Neuronal stem cell (in vitro differentiated cells): ENCODE results near the gene TMEM132D.
A peak's percentile ranks its signal among the peaks of the same experiment; 100 is the strongest.

Experiments
- DNase-seq: peaks from one replicate; pipeline ENCODE4 v3.0.0-alpha.2; 2013; ENCODE audit warnings: low spot score
- H2AFZ ChIP-seq: one replicate; pipeline ENCODE4 v1.6.1; 2013; ENCODE audit warnings: mild to moderate bottlenecking, low read length, inconsistent platforms
- H2AK5ac ChIP-seq: 2 replicates; pipeline ENCODE4 v1.6.1; 2013; ENCODE audit warnings: low read depth, mild to moderate bottlenecking, inconsistent platforms, low read length, moderate library complexity, mixed read lengths
- H2BK120ac ChIP-seq: 2 replicates; pipeline ENCODE4 v1.6.1; 2013; ENCODE audit warnings: low read depth, mild to moderate bottlenecking, inconsistent platforms, low read length, moderate library complexity, mixed read lengths
- H2BK12ac ChIP-seq: one replicate; pipeline ENCODE4 v1.6.1; 2013; ENCODE audit warnings: low read length, inconsistent platforms
- H2BK15ac ChIP-seq: 2 replicates; pipeline ENCODE4 v1.6.1; 2013; ENCODE audit warnings: mild to moderate bottlenecking, low read length, inconsistent platforms, mixed read lengths
- H2BK5ac ChIP-seq: one replicate; pipeline ENCODE4 v1.6.1; 2013; ENCODE audit warnings: inconsistent platforms, mild to moderate bottlenecking, low read length, moderate library complexity
- H3K14ac ChIP-seq: one replicate; pipeline ENCODE4 v1.6.1; 2013; ENCODE audit warnings: low read length, inconsistent platforms
- H3K18ac ChIP-seq: 2 replicates; pipeline ENCODE4 v1.6.1; 2013; ENCODE audit warnings: low read length, inconsistent platforms
- H3K23ac ChIP-seq: 2 replicates; pipeline ENCODE4 v1.6.1; 2013; ENCODE audit warnings: low read depth, mild to moderate bottlenecking, mixed read lengths, low read length, inconsistent platforms; ENCODE audit not compliant: poor library complexity
- H3K27ac ChIP-seq: replicated peaks from 3 replicates; pipeline ENCODE4 v1.5.1; 2013; ENCODE audit warnings: low read length, inconsistent platforms
- H3K27me3 ChIP-seq, 3 experiments: 2 replicates each; pipeline ENCODE4 v1.6.1; 2013; ENCODE audit warnings: low read length in 3 of 3, mild to moderate bottlenecking in 2 of 3, inconsistent platforms in 1 of 3, low read depth in 1 of 3, mixed read lengths in 1 of 3, moderate library complexity in 1 of 3; ENCODE audit not compliant: control insufficient read depth in 3 of 3, insufficient read depth in 3 of 3
- H3K36me3 ChIP-seq, 2 donors: replicated peaks in 1 of 2; 2 replicates each; pipeline ENCODE4 v1.6.1; 2013; ENCODE audit warnings: low read length in 2 of 2; ENCODE audit not compliant: control insufficient read depth in 2 of 2, insufficient read depth in 2 of 2
- H3K4ac ChIP-seq: 2 replicates; pipeline ENCODE4 v1.6.1; 2013; ENCODE audit warnings: inconsistent platforms, mild to moderate bottlenecking, low read length, moderate library complexity
- H3K4me1 ChIP-seq, 2 donors: 1 replicate in 1 of 2; 2 replicates in 1 of 2; pipeline ENCODE4 v1.6.1; 2013; ENCODE audit warnings: low read length in 2 of 2, low read depth in 1 of 2; ENCODE audit not compliant: control insufficient read depth in 2 of 2, insufficient read depth in 1 of 2
- H3K4me2 ChIP-seq: one replicate; pipeline ENCODE4 v1.6.1; 2013; ENCODE audit warnings: mild to moderate bottlenecking, low read length, inconsistent platforms; ENCODE audit not compliant: insufficient read depth, poor library complexity, severe bottlenecking
- H3K4me3 ChIP-seq, 2 donors: 2 replicates each; pipeline ENCODE4 v1.5.1; 2013; ENCODE audit warnings: low read length in 2 of 2, mild to moderate bottlenecking in 2 of 2, inconsistent platforms in 1 of 2, moderate library complexity in 1 of 2
- H3K79me1 ChIP-seq: one replicate; pipeline ENCODE4 v1.6.1; 2013; ENCODE audit warnings: low read depth, mild to moderate bottlenecking, inconsistent platforms, low read length, moderate library complexity
- H3K9ac ChIP-seq: one replicate; pipeline ENCODE4 v1.6.1; 2013; ENCODE audit warnings: mild to moderate bottlenecking, low read depth, low read length, inconsistent platforms; ENCODE audit not compliant: poor library complexity
- H3K9me3 ChIP-seq, 2 donors: replicated peaks in 1 of 2; 2 replicates each; pipeline versions ENCODE3 to v1.6.1; 2013; ENCODE audit warnings: low read length in 2 of 2, mild to moderate bottlenecking in 2 of 2, inconsistent platforms in 1 of 2, low read depth in 1 of 2, mixed read lengths in 1 of 2, moderate library complexity in 1 of 2; ENCODE audit not compliant: control insufficient read depth in 2 of 2, insufficient read depth in 1 of 2
- H4K8ac ChIP-seq: one replicate; pipeline ENCODE4 v1.6.1; 2013; ENCODE audit warnings: low read depth, mild to moderate bottlenecking, inconsistent platforms, low read length, moderate library complexity
- H4K91ac ChIP-seq: one replicate; pipeline ENCODE4 v1.6.1; 2013; ENCODE audit warnings: low read length, low read depth, mild to moderate bottlenecking, inconsistent platforms; ENCODE audit not compliant: poor library complexity
- WGBS, 2 donors: extraction: QIAGEN DNeasy Blood & Tissue Kit; methylation state at CpG; one replicate each; pipeline ENCODE4 v1.1.7; 2013; ENCODE audit warnings: missing lambda C conversion rate in 2 of 2, mixed read lengths in 1 of 2; ENCODE audit not compliant: insufficient read length in 2 of 2, insufficient replicate concordance in 1 of 2; ENCODE audit errors: extremely low coverage in 2 of 2; 5-methylcytosine and 5-hydroxymethylcytosine counted together

The TMEM132D gene

DNA sequence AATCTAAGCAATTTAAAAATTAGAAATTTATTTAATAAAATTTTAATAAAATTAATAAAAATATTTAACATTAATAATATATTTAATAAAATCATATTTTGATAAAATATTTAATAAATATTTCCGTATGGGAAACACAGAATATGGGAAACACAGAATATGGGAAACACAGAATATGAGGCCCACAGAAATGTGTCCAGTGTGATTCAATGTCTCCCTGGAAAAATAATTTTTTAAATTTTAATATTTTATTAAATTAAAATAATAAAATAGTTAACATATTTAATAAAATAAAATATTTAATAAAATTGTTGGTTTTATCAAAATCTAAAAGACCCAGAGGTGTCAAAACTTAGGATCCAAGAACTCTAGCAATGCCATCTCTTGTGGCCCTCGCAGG is 186.4 kb downstream of the TMEM132D start:
- no peak overlapping the region for H3K4ac ChIP-seq
- no peak overlapping the region for H3K4me2 ChIP-seq
- no peak overlapping the region for H2AFZ ChIP-seq
- H3K79me1 ChIP-seq = no peaks in the 10 kb centered on the region
- no peak overlapping the region for H3K27ac ChIP-seq
- H4K8ac ChIP-seq = no peak overlapping the region
- peaks cover 0 to 3% of the 10 kb centered on the region in 2 donors for H3K9me3 ChIP-seq
- H2BK15ac ChIP-seq = no peak overlapping the region
- H2BK5ac ChIP-seq = no peak overlapping the region
- no peaks in the 10 kb centered on the region for H3K36me3 ChIP-seq
- H3K23ac ChIP-seq = no peak overlapping the region
- H3K4me3 ChIP-seq = no peak overlapping the region
- DNase-seq = no peak
- H3K27me3 ChIP-seq = no peaks in the 10 kb centered on the region
- H2AK5ac ChIP-seq = no peak overlapping the region
- H3K18ac ChIP-seq = no peak overlapping the region
- no CpG with 5 or more reads among the region's 2 CpGs for WGBS, 2 donors
- H3K4me1 ChIP-seq = no peaks in the 10 kb centered on the region
- no peak overlapping the region for H2BK12ac ChIP-seq
- H2BK120ac ChIP-seq = no peak overlapping the region
- H3K14ac ChIP-seq = no peak overlapping the region
- H4K91ac ChIP-seq = no peak overlapping the region
- no peak overlapping the region for H3K9ac ChIP-seq

DNA sequence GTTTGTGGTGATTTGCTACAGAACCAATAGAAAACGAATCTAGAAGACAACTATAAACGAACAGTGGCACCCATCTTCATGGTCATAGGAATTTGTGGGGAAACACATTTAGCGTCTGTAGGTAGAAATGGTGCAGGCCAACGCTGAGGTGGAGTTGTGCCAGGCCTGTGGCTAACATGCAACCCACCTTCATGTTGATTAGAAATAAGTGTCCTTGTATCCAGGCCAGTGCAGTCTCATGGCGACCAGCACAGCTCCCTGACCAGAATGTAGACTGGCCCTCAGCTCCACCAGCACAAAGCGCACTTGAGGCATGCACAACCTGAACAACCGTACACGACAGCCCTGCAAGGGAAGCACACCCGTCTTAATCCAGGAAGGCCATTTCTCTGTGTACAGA is 187.0 kb downstream of the TMEM132D start:
- Histone ChIP-seq H2AK5ac (no peak overlapping the region), H3K18ac (peak overlapping the region; percentile 0), H3K9ac (no peak overlapping the region), H3K27ac (no peak overlapping the region), H2BK5ac (no peak overlapping the region), H3K36me3 (no peaks in the 10 kb centered on the region), H2BK12ac (no peak overlapping the region), H3K23ac (no peak overlapping the region), H3K4me1 (no peaks in the 10 kb centered on the region), H4K91ac (no peak overlapping the region), H2BK120ac (no peak overlapping the region), H3K27me3 (no peaks in the 10 kb centered on the region), H2BK15ac (no peak overlapping the region), H3K79me1 (no peaks in the 10 kb centered on the region), H3K4me3 (no peak overlapping the region), H3K4ac (no peak overlapping the region), H2AFZ (no peak overlapping the region), H3K14ac (no peak overlapping the region), H3K4me2 (no peak overlapping the region), H4K8ac (no peak overlapping the region), H3K9me3 (peaks cover 0 to 3% of the 10 kb centered on the region in 2 donors)
- DNase-seq = no peak
- WGBS, 2 donors = no CpG with 5 or more reads among the region's 9 CpGs

DNA sequence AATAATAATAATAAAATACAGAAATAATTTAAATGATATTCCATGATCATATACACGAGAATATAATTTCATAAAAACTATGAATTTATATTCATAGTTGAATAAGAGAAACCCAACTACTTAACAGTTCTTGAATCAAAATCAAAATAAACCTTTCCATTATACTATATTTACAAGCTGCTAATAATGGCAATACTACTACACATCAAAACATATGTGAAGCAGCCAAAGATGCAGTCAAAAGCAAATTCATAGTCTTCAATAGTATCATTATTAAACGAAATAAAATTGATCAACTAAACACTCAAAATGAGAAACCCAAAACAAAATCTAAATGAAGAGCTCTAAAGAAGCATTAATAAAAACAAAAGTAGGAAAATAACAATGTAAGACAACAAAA is 197.1 kb downstream of the TMEM132D start:
- Histone ChIP-seq H4K91ac (no peak overlapping the region), H3K4me3 (no peak overlapping the region), H2BK5ac (no peak overlapping the region), H3K79me1 (no peaks in the 10 kb centered on the region), H3K36me3 (no peaks in the 10 kb centered on the region), H2BK120ac (no peak overlapping the region), H3K18ac (no peak overlapping the region), H3K27me3 (peaks cover 0 to 3% (median 0%) of the 10 kb centered on the region in 3 experiments), H3K4me2 (no peak overlapping the region), H2BK12ac (no peak overlapping the region), H2AFZ (no peak overlapping the region), H3K4me1 (peaks cover 0 to 4% of the 10 kb centered on the region in 2 donors), H2BK15ac (no peak overlapping the region), H3K14ac (no peak overlapping the region), H3K9me3 (peaks cover 4 to 5% of the 10 kb centered on the region in 2 donors), H3K27ac (no peak overlapping the region), H4K8ac (no peak overlapping the region), H3K23ac (no peak overlapping the region), H2AK5ac (no peak overlapping the region), H3K4ac (no peak overlapping the region), H3K9ac (no peak overlapping the region)
- no CpG with 5 or more reads among the region's 2 CpGs for WGBS, 2 donors
- DNase-seq = no peak

DNA sequence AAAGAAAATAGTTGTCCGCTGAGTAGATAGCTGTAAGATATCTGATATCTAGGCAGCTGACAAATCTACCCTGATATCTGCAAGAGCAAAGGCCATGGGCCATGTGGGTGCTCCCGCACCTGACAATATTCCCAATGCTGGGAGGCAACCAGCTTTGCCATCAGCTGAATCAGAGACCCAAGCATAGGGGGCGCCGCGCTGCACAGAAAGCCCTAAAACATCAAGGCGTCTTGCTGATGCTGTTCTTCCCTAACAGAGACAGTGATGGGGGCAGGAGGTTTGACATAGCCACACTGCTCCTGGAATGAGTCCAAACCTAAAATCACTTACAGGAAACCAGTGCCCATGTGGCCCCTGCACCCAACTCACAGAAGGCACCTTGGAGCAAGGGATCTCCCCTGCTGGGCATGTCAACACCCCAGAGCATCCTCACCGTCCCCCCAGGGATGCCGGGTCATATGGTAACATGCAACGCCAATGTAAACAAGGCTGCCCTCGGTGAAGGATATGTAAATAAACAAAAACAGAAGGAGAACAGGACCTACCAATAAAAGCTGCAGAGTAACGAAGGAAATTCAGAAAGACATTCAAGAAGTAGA is 199.5 kb downstream of the TMEM132D start:
- peaks cover 7 to 9% of the 10 kb centered on the region in 2 donors for H3K9me3 ChIP-seq
- no peak overlapping the region for H4K8ac ChIP-seq
- H3K14ac ChIP-seq = no peak overlapping the region
- H4K91ac ChIP-seq = no peak overlapping the region
- H3K27me3 ChIP-seq = peaks cover 0 to 3% (median 0%) of the 10 kb centered on the region in 3 experiments
- H2BK5ac ChIP-seq = no peak overlapping the region
- no peak overlapping the region for H3K4ac ChIP-seq
- no peak overlapping the region for H2BK15ac ChIP-seq
- H3K27ac ChIP-seq = no peak overlapping the region
- peak overlapping the region in 1 of 2 donors; percentile 55 for H3K4me3 ChIP-seq
- no CpG with 5 or more reads among the region's 11 CpGs for WGBS, 2 donors
- no peak overlapping the region for H2BK120ac ChIP-seq
- no peak overlapping the region for H3K18ac ChIP-seq
- no peak overlapping the region for H3K4me2 ChIP-seq
- no peaks in the 10 kb centered on the region for H3K79me1 ChIP-seq
- H3K36me3 ChIP-seq = no peaks in the 10 kb centered on the region
- no peak overlapping the region for H2AK5ac ChIP-seq
- no peak overlapping the region for H3K9ac ChIP-seq
- H3K4me1 ChIP-seq = peaks cover 0 to 4% of the 10 kb centered on the region in 2 donors
- no peak overlapping the region for H2AFZ ChIP-seq
- no peak for DNase-seq
- no peak overlapping the region for H3K23ac ChIP-seq
- no peak overlapping the region for H2BK12ac ChIP-seq
